SHP77 (cell line): Measurements from ENCODE around the gene CNRIP1.
"Not testable (repeated sequence)": the region's sequence is repeated elsewhere in the genome, so short reads cannot be mapped to it uniquely, and the experiment has no call there.

Experiments used
- DNase-seq, 2 experiments: peaks; one replicate each; lab custom pipeline; 2025; lab: John Stamatoyannopoulos, UW

Gene CNRIP1

DNA sequence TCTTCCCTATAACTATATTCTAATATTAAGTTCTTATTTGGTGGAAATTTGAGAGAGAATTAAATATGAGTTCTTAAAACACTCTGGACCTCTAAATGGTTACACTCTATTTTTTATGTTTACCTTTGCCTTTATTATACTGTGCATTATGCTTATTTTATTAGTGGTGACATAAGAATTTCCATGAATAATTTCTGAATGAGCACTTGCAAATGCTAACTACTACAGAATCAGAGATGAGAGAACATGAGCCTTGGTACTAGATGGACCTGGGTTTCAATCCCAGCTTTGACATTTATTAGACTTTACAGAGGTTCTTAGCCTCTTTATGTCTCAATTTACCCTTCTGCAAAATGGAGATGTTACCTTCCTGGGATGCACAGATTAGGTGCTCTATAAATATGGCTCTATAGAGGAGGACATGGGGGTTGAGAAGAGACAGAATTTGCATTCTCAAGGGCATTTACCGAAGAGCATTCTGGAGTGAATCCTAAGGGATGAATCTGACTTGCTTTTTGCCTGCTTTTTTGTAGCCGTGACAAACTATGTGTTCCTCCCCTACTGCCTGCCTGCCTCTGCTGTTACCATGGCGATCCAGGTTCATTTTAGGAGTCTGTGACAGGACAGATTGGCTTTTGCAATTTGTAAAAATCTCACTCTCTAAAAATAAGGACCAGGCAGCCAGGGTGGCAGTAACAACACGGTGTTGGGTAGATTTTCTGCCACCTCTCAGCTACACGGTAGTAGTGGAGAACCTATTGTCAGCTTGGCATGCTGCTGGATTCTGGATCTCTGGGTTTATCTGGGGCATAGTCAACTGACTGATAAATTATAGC, 20.7 kb upstream of the CNRIP1 start:
- DNase-seq, result no peak

DNA sequence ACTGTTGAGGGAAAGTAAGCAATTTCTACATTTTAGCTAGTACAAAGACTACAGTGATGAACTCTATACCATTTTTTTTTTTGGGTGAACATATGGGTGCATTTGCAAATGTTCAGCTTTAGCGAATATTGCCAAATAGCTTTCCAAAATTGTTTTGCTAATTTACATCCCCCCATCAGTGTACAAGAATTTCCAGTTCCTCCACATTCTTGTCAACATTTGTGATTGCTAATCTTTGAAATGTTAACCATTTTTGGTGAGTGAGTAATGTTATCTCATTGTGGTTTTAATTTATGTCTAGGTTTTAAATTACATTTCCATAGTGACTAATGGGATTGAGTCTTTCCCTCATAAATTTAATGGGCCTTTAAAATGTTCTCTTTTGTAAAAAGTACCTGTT, 16.4 kb upstream of the CNRIP1 start:
- no peak for DNase-seq

- no peak for DNase-seq
Observed at GRCh38 chr2:68333931-68334330, 14.2 kb upstream of the CNRIP1 start.

GRCh38 chr2:68333009-68333408, 13.3 kb upstream of the CNRIP1 start:
- no peak for DNase-seq

- no peak for DNase-seq
Observed at GRCh38 chr2:68330691-68331090, 10.9 kb upstream of the CNRIP1 start.

- no peak for DNase-seq
Observed at GRCh38 chr2:68328901-68329300, 9.2 kb upstream of the CNRIP1 start.

GRCh38 chr2:68325056-68325455, 5.3 kb upstream of the CNRIP1 start:
- no peak for DNase-seq

GRCh38 chr2:68320118-68320641, 431 bp upstream of the CNRIP1 start:
- peak; percentile 75 to 77 for DNase-seq

GRCh38 chr2:68318914-68319397, 793 bp downstream of the CNRIP1 start:
- DNase-seq, result peak; percentile 20 to 37

DNA sequence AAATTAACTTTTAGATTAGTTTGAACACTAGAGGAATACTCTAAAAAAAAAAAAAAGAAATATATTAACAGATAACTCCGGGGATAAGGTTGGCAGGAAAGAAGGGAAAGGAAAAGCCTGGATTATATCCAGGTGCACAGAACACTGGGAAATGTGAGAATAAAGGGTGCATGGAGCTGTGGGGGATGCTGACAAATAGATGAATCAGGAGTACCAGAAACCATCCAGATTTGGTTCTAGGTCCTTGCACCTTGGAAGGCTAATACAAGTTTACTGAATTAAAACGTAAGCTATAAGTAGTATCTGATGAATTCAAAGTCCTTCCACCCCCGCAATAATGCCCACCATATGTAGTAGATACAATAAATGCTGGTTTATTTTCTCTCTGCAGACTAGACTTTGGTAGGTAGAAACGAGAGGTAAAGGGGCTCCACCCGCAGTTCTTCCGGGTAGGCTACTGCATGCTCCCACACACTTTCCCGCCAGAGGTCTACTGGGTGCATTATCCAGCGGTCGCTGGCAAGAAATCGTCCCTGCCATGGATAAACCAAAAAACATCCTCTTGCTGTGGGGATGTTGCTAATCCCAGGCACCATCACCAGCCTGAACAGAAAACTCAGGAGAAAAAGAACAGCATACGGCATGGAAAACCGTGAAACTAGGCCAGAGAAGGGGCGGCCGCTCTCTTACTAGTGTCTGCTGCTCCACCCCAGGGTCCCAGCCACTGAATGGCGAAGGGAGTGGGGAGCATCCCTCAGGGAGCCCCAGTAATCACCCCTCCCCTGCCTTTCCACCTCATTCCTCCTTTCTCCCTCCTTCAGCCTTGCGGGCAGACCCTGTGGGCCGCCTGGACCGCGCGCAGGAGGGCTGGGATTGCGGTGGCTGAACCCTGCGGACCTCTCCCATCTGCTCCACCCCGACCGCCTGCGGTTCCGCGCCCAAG, 1.5 kb downstream of the CNRIP1 start:
- DNase-seq, result peak; percentile 17 to 28

DNA sequence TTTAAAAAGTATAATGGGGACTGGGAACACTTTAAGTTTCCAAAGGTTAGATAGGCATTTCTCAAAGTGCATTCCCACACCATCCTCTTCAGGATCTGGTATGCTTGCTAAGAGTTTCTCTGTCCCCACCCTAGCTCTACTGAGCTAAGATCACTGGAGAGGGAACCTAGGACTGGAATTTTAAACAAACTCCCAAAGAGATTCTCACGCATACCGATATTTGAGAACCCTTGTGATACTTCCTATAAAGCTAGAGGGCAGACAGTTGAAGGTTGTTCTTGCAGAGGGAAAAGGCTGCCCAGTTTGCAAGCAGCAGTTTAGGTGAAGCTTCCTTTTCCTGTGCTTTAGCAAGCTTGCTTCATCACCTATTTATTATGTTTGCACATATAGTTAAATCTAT, 3.6 kb downstream of the CNRIP1 start:
- DNase-seq, result no peak

DNA sequence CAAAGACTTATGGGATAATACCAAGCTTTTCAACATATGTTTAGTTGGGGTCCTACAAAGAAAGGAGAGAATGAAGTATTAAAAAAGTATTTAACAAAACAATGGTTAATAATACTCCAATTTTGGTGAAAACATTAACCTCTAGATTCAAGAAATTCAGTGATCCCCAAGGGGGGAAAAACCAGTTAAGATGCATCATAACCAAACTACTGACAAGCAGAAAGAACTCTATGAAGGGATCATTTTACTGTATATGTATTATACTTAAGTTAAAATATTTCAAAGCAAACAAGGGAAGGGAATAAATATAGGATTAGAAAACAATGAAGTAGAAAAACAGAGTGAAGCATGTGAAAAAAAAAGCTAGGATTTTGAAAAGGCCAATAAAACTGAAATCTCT, 8.7 kb downstream of the CNRIP1 start:
- no peak for DNase-seq

DNA sequence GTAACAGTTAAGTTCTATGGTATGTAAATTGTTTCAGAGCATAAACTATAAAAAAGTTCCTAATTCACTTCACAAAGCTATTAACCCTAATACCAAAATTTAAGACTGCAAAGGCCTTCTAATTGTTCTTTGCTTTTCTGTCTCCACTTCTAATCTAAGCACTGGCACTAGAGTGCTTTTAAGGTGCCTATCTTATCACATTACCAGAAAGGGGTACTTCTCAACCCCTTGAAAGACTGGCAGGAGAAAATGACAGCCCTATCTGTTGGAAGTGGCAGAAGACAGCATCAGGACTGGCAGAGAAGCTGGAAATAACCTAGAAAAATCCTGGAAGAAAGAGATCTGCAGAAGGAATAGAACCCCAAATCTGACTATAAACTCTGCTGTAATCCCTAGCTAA, 10.3 kb downstream of the CNRIP1 start:
- DNase-seq, result no peak

DNA sequence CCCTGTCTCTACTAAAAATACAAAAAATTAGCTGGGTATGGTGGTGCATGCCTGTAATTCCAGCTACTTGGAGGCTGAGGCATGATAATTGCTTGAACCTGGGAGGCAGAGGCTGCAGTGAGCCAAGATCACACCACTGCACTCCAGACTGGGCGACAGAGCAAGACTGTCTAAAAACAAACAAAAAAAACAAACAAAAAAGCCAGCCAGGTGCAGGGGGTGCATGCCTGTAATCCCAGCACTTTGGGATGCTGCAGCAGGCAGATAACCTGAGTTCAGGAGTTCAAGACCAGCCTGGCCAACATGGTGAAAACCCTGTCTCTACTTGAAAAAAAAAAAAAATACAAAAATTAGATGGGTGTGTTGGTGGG, 15.9 kb downstream of the CNRIP1 start:
- DNase-seq, result not testable (repeated sequence)

GRCh38 chr2:68303033-68303901, 16.5 kb downstream of the CNRIP1 start:
- DNase-seq, result no peak

DNA sequence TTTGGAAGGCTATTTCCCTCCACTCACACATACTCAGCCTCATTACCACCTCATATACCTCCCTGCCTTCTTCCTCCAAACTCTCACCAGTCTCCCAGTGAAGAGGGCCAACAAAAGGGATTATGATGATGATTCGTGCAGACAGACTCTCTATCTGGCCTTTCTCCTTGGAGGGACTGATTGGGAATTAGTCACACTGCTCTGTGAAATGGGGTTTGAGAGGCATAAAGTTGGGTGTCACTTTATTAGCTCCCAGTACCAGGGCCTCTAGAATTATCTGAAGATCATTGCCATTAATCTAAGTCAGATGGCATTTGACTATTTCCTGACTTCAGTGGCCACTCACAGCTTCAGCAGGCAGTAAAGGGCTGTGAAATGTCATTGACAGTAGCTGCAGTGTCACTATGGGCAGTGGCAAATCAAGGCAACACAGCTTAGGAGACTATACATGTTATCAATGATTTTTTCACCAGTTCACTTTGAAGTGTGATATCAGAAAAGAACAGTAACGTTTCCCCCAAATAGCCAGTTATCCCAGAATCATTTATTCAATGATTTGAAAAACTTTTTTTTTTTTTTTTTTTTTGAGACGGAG, 17.4 kb downstream of the CNRIP1 start:
- no peak for DNase-seq

DNA sequence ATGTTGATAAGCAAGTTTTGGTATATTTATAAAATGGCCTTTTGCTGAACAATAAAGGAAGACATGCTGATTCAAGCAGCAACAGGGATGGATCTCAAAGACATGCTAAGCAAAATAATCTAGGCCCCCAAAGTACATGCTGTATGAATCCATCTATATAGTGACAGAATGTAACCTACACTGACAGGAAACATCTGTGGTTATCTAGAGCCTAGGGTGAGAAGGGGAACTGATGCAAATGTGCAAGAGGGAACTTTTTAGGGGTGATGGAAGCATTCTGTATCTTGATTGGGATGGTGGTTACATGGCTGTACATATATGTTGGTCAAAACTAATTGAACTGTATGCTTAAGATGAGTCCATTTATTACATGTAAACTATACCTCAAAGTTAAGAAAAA, 24.2 kb downstream of the CNRIP1 start:
- DNase-seq, result no peak

DNA sequence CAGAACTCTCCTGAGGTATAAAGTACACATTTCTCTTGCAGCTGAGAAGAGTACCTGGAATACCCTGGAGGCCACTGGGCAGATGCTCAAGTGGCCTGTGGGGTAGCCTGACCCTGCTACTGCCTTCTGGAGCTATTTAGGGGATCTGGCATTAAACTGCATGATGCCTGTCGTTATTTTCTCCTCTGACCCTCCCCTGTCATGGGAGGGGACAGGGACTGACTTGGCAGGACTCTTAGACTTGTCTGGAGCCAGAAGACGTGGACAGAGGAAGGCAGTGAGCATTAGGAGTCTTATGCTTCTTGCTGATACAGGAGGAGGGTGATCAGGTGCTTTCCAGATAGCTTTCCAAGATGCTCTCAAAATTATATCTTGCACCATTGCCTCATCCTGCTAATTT, 24.8 kb downstream of the CNRIP1 start:
- DNase-seq, result no peak

DNA sequence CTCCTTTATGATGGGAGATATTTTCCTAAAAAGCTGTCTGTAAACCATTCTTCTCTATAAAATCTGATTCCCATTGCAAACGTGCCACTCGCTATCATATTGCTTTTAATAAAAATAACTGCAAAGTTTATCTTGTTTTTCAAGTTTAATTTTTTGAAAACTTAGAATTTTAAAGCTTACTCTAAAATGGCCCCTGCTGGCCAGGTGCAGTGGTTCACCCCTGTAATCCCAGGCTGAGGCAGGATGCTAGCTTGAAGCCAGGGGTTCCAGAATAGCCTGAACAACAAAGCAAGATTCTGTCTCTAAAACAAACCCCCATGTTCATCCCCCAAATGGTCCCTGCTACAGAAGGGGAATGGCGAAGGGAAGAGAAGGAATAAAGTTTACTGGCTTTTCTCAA, 25.6 kb downstream of the CNRIP1 start:
- no peak for DNase-seq

GRCh38 chr2:68293755-68294154, 26.0 kb downstream of the CNRIP1 start:
- DNase-seq, result no peak

DNA sequence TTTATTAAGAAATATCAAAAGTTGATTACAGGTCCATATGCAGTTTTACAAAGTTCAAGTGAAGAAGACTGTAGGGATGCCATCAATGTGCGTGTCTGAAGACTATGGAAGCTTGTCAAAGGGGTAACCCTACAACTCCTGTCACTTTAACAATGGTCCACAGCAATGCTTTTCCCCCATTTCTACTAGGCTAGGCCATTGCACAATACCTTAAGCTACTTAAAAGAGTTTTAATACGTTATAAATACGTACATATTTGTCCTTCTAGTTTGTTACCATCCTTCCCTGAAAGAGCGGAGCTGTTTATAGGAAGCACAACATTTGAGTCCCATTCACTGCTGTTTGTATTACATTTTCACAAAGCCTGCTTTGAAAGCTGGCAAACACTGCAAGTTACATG, 26.7 kb downstream of the CNRIP1 start:
- DNase-seq, result no peak
